DND-41 (cell line): ENCODE data around the gene RAC2.

Experiments used
- CTCF ChIP-seq: IDR thresholded peaks from 2 replicates; pipeline ENCODE4 v1.5.1; 2012; ENCODE audit warnings: borderline replicate concordance, low read length, moderate library complexity, mild to moderate bottlenecking; ENCODE audit not compliant: poor library complexity, severe bottlenecking; ENCODE audit errors: extremely low read depth
- EZH2 ChIP-seq: IDR thresholded peaks from 3 replicates; pipeline ENCODE4 v1.6.1; 2012; ENCODE audit warnings: borderline replicate concordance, low read depth, mild to moderate bottlenecking, moderate library complexity, low read length, inconsistent platforms; ENCODE audit not compliant: severe bottlenecking

- TF ChIP-seq CTCF (no peak), EZH2 (no peak)
These were observed 25.7 kb downstream of the RAC2 start for GRCh38 chr22:37218399-37218770.
